Activated CD4-positive, alpha-beta memory T cell treated with anti-CD3 and anti-CD28 coated beads for 36 hours (primary cell): ENCODE results near the gene LMOD1. TPM values are rescaled to one million over a fixed set of nuclear protein-coding genes. Genes with fewer than 3 reads are reported as not detected.
"Not testable (repeated sequence)": the region's sequence is repeated elsewhere in the genome, so short reads cannot be mapped to it uniquely, and the experiment has no call there.

Source experiments
- CTCF ChIA-PET: fragments of 350-600 bp; sonication (Branson Sonifier 250); formaldehyde crosslinking; loops from one replicate; lab custom pipeline; 2021; ENCODE audit warnings: antibody characterized with exemption, inconsistent platforms; lab: Charles Lee
- POLR2A ChIA-PET: fragments of 350-600 bp; sonication (Branson Sonifier 250); formaldehyde crosslinking; loops from one replicate; lab custom pipeline; 2021; ENCODE audit warnings: antibody characterized with exemption; lab: Charles Lee
- DNase-seq: peaks from one replicate; pipeline ENCODE4 v3.0.0-alpha.2; 2020
- H3K27ac Mint-ChIP-seq: one replicate; pipeline ENCODE4 v1.8.0; 2021; ENCODE audit warnings: mixed read lengths
- H3K27me3 Mint-ChIP-seq: one replicate; pipeline ENCODE4 v1.8.0; 2021; ENCODE audit warnings: mixed read lengths
- H3K36me3 Mint-ChIP-seq: one replicate; pipeline ENCODE4 v1.8.0; 2021; ENCODE audit warnings: mixed read lengths
- H3K4me1 Mint-ChIP-seq: one replicate; pipeline ENCODE4 v1.8.0; 2021; ENCODE audit warnings: low read depth, mixed read lengths
- H3K4me3 Mint-ChIP-seq: one replicate; pipeline ENCODE4 v1.8.0; 2021; ENCODE audit warnings: mild to moderate bottlenecking, mixed read lengths
- H3K9me3 Mint-ChIP-seq: one replicate; pipeline ENCODE4 v1.8.0; 2021; ENCODE audit warnings: mixed read lengths
- intact Hi-C: fragments of 100-400 bp; cut with micrococcal nuclease; formaldehyde crosslinking; loops from one replicate; pipeline ENCODE4 v1.15.1; 2023
- total RNA-seq, 2 experiments: library from RNA; stranded (reverse); gene quantifications; one replicate each; pipeline ENCODE4 v1.2.3, GENCODE V29; 2021

The LMOD1 gene
- total RNA-seq, 2 experiments from 2014 or later, result not detected

DNA sequence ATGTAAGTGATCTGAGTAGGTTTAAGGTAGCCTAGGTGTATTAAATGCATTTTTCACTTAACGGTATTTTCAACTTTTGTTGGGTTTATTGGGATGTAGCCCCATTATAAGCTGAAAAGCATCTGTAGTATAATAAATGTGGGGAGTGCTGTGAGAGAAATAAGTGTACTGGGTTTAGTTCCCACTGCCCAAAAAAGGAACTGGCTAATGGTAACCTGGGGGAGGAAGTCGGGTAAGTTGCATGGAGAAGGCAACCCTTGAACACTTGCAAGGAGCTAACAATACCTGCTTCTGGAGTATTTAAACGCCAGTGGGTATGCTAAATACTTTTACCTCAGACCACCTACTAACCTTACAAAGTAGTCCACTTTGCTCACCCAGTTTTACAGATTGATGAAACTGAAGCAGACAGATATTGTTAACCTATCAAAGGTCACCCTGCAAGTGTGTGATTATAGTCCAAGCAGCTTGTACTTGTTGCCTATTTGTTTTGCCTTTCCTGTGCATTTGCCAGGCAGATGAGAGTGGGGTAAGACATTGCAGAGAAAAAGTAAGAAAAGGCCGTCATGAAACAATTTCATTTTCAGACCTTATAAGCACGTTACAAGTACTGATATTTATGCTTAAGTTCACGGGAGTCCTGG lies 65.3 kb downstream of the LMOD1 start:
- no peaks in the 10 kb centered on the region for H3K9me3 Mint-ChIP-seq
- CTCF ChIA-PET, result interaction anchor here (1.5 to 5.9 kb wide), 4 partner anchors 15 to 92 kb away, joined by 3 to 55 read pairs (median 6); partner anchors contain the start of gene IPO9

DNA sequence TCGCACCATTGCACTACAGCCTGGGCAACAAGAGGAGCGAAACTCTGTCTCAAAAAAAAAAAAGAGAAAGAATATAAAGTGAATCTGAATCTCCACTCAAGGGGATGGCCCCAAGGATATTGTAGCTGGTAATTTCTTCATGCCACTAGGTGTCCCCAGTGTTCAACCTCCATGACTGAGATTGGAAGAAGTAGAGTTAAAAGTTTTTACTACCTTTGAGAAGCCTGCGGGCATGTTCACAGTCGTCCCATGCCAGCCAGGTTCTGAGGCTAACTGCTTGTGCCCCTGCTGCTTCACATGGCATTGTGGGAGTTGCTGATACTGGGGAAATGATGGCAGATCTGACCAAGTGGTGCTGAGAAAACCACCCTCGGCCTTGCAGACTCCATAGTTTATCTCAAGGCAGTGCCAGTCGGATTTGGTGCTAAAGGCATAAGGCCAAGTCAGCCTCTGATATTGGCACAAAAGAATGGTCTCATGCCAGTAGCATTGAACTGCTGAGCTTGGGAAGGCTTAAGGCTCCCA lies 68.4 kb downstream of the LMOD1 start:
- intact Hi-C loops, result no loop called here
- H3K27ac Mint-ChIP-seq, result no peak overlapping the region
- peaks cover 19% of the 10 kb centered on the region for H3K36me3 Mint-ChIP-seq

More for the DNA sequence above, 65.3 kb downstream of the LMOD1 start:
- intact Hi-C loops, result no loop called here
- Mint-ChIP-seq H3K27ac (no peak overlapping the region), H3K4me3 (no peak overlapping the region), H3K36me3 (peaks cover 7% of the 10 kb centered on the region), H3K27me3 (no peaks in the 10 kb centered on the region), H3K4me1 (peaks cover 5% of the 10 kb centered on the region)
- POLR2A ChIA-PET, result interaction anchor here (0.7 kb wide), 1 partner anchor 32 kb away, joined by 3 read pairs; no protein-coding TSS in a partner anchor
- DNase-seq, result no peak

DNA sequence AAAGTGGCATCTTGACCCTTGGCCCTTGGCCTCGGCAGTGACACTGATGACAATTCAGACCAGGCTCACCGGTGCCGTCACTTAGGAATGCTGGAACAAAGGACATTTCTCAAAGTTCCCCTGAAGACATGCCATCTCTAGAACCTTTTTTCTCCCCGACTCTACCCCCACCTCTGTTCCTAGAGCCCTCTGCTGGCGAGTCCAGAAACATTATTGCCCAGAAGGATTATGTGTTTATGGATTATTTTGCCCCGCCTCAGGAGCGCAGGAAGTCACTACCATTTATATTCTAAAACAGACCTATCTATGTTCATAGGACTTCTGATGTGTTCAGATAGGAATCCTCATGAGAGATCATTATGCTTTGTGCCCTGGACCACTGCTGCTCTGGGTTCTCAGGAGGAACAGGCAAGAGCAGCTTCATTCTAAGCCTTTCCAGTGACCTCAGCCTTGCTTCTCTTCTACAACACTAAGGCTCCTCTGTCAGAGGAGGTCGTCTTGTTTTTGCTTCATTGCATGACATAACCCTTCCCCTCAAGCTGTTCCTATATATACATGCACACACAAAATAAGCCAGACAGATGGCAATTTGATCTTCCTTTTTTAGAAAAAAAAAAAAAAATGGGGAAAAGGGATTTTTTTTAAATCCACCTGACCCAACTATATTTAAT lies 70.1 kb downstream of the LMOD1 start:
- H3K27ac Mint-ChIP-seq, result no peak overlapping the region
- DNase-seq, result no peak
- no peaks in the 10 kb centered on the region for H3K27me3 Mint-ChIP-seq
- no peaks in the 10 kb centered on the region for H3K9me3 Mint-ChIP-seq
- POLR2A ChIA-PET, result no interaction called here
- no peaks in the 10 kb centered on the region for H3K4me1 Mint-ChIP-seq
- H3K36me3 Mint-ChIP-seq, result peaks cover 32% of the 10 kb centered on the region
- intact Hi-C loops, result no loop called here
- CTCF ChIA-PET, result interaction anchor here (0.9 kb wide), 1 partner anchor 109 kb away, joined by 4 read pairs; no protein-coding TSS in a partner anchor
- H3K4me3 Mint-ChIP-seq, result no peak overlapping the region

More for the DNA sequence above, 68.4 kb downstream of the LMOD1 start:
- H3K27me3 Mint-ChIP-seq, result no peaks in the 10 kb centered on the region
- no peak overlapping the region for H3K4me3 Mint-ChIP-seq
- no peaks in the 10 kb centered on the region for H3K9me3 Mint-ChIP-seq
- CTCF ChIA-PET, result interaction anchor here (0.6 to 2.1 kb wide), 16 partner anchors 9 to 240 kb away, joined by 3 to 27 read pairs (median 4); partner anchors contain the start of genes IPO9 and SHISA4
- no peaks in the 10 kb centered on the region for H3K4me1 Mint-ChIP-seq
- POLR2A ChIA-PET, result no interaction called here
- peak; percentile 17 for DNase-seq

DNA sequence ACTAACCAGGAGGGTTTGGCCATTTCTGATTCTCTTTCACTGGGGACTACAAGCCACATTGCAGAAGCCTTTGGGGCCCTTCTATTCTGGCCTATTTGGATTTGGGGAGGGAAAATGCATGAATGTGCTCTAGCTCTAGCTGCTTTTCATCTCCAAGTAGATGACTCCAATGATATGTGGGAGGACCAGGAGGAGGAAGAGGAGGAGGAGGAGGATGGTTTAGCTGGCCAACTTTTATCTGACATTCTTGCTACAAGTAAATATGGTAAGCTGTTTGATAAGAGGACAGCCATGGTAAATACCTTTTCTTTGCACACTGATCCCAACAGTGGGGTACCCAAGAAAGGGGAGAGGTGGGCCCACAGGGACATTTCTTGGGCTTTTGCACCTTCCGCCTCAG lies 71.7 kb downstream of the LMOD1 start:
- POLR2A ChIA-PET, result interaction anchor here (0.9 kb wide), 1 partner anchor 84 kb away, joined by 5 read pairs; no protein-coding TSS in a partner anchor
- Mint-ChIP-seq H3K36me3 (peaks cover 44% of the 10 kb centered on the region), H3K27ac (no peak overlapping the region), H3K4me1 (no peaks in the 10 kb centered on the region), H3K9me3 (no peaks in the 10 kb centered on the region), H3K4me3 (no peak overlapping the region), H3K27me3 (no peaks in the 10 kb centered on the region)
- CTCF ChIA-PET, result interaction anchor here (1.0 to 2.4 kb wide), 3 partner anchors 8 to 261 kb away, joined by 3 to 9 read pairs (median 3); no protein-coding TSS in a partner anchor
- DNase-seq, result no peak
- intact Hi-C loops, result no loop called here

DNA sequence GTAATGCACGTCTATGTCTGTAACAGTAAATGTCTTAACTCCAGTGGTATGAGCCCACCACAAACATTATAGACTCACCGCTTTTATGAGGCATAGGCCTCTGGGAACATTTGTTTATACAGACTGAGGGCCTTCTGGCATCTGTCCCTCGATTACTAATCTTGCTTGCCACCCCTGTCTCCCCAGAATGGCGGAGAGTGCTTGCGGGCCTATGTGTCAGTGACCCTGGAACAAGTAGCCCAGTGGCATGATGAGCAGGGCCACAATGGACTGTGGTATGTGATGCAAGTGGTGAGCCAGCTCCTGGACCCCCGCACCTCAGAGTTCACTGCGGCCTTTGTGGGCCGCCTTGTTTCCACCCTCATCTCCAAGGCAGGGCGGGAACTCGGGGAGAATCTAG lies 76.0 kb downstream of the LMOD1 start:
- H3K36me3 Mint-ChIP-seq, result peaks cover 56% of the 10 kb centered on the region
- ChIA-PET CTCF (interaction anchor here (1.8 kb wide), 1 partner anchor 26 kb away, joined by 5 read pairs; no protein-coding TSS in a partner anchor), POLR2A (no interaction called here)
- no peaks in the 10 kb centered on the region for H3K4me1 Mint-ChIP-seq
- H3K9me3 Mint-ChIP-seq, result no peaks in the 10 kb centered on the region
- no peak overlapping the region for H3K4me3 Mint-ChIP-seq
- no peaks in the 10 kb centered on the region for H3K27me3 Mint-ChIP-seq
- no peak overlapping the region for H3K27ac Mint-ChIP-seq
- no peak for DNase-seq
- intact Hi-C loops, result no loop called here

DNA sequence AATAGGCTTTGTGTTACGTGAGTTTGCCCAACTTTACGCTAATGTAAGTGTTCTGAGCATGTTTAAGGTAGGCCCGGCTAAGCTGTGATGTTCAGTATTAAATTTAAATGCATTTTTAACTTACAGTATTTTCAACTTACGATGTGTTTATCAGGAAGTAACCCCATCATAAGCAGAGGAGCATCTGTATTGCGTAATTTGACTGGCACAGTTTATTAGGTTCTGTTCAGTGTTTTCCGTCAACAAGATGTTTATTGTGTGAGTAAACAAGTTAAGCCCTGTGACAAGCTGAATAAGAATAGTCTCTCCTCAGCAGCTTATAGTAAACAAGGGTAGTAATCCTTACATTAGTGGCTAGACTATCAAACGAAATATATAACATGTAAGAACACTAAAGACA lies 84.9 kb downstream of the LMOD1 start:
- Mint-ChIP-seq H3K36me3 (peaks cover 40% of the 10 kb centered on the region), H3K27me3 (no peaks in the 10 kb centered on the region), H3K4me3 (no peak overlapping the region), H3K27ac (no peak overlapping the region), H3K4me1 (no peaks in the 10 kb centered on the region), H3K9me3 (no peaks in the 10 kb centered on the region)
- ChIA-PET POLR2A (no interaction called here), CTCF (no interaction called here)
- DNase-seq, result no peak
- intact Hi-C loops, result no loop called here

DNA sequence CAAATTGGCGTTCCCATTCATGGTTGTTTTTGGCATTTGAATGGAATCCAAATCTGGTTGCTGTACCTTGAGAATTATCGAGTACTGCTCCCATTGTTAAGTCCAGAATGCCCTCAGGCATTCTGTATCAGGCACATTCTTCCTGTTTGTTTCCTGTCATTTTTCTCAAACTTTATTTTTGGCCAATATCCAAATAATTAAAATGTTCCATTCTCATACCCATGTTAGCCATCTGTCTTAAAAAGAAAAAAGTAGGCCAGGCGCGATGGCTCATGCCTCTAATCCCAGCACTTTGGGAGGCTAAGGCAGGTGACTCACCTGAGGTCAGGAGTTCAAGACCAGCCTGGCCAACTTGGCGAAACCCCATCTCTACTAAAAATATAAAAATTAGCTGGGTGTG lies 86.9 kb downstream of the LMOD1 start:
- Mint-ChIP-seq H3K27ac (no peak overlapping the region), H3K9me3 (no peaks in the 10 kb centered on the region), H3K27me3 (no peaks in the 10 kb centered on the region), H3K4me3 (no peak overlapping the region), H3K36me3 (peaks cover 54% of the 10 kb centered on the region), H3K4me1 (no peaks in the 10 kb centered on the region)
- intact Hi-C loops, result no loop called here
- POLR2A ChIA-PET, result no interaction called here
- DNase-seq, result no peak
- CTCF ChIA-PET, result interaction anchor here (1.1 kb wide), 1 partner anchor 30 kb away, joined by 3 read pairs; the partner anchor contains the start of gene IPO9

DNA sequence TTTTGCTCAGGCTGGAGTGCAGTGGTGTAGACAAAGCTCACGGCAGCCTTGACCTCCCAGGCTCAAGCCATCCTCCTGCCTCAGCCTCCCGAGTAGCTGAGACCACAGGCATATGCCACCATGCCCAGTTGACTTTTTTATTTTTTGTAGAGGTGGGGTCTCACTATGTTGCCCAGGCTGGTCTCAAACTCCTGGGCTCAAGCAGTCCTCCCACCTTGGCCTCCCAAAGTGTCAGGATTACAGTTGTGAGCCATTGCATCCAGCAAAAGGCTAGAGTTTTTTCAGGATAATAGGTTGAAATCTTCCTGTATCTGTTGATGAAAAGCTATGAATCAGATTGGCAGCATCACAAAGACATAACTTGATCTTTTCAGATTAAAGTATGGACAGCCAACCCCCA lies 89.6 kb downstream of the LMOD1 start:
- CTCF ChIA-PET, POLR2A ChIA-PET, DNase-seq, H3K4me1 Mint-ChIP-seq, H3K27ac Mint-ChIP-seq, intact Hi-C loops, H3K9me3 Mint-ChIP-seq, H3K4me3 Mint-ChIP-seq, H3K27me3 Mint-ChIP-seq: not testable (repeated sequence)
- peaks cover 59% of the 10 kb centered on the region for H3K36me3 Mint-ChIP-seq

DNA sequence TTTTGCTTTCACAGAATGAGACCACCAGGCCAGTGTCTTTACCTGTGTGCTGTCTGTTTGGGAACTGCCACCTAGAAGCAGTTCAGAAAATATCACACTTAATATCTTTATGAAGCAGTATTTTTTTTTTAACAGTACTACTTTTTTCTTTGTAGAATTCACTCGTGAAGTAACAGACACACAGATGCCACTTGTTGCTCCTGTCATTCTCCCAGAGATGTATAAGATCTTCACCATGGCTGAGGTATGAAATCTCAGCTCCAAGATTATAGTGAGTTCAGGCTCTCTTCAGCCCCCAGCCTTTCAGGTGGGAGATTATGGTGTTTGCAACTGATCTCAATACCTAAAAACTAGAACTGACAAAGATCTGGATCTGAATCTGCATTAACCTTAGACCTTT lies 94.4 kb downstream of the LMOD1 start:
- no peaks in the 10 kb centered on the region for H3K27me3 Mint-ChIP-seq
- no peak overlapping the region for H3K27ac Mint-ChIP-seq
- ChIA-PET CTCF (no interaction called here), POLR2A (no interaction called here)
- intact Hi-C loops, result no loop called here
- peaks cover 5% of the 10 kb centered on the region for H3K4me1 Mint-ChIP-seq
- H3K9me3 Mint-ChIP-seq, result no peaks in the 10 kb centered on the region
- peaks cover 62% of the 10 kb centered on the region for H3K36me3 Mint-ChIP-seq
- no peak for DNase-seq
- no peak overlapping the region for H3K4me3 Mint-ChIP-seq

DNA sequence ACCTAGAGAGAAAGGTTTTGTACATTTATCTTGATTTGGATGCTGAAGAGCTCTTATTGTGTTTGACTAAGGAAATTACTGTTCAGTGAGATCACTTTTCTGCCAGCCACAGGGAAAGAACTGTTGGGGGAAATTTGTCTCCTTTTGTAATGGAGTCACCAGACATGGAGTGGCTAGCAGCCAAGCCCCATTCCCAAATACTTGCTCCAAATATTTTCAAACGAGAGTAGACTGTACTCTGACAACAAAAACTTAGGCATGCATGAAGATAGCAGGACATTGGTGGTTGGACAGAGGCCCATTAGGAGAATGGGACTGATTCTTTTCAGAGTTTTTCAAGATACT lies 96.3 kb downstream of the LMOD1 start:
- Mint-ChIP-seq H3K36me3 (peaks cover 48% of the 10 kb centered on the region), H3K27ac (no peak overlapping the region), H3K9me3 (no peaks in the 10 kb centered on the region), H3K4me3 (no peak overlapping the region), H3K4me1 (peaks cover 14% of the 10 kb centered on the region), H3K27me3 (no peaks in the 10 kb centered on the region)
- ChIA-PET CTCF (interaction anchor here (1.9 kb wide), 1 partner anchor 46 kb away, joined by 5 read pairs; no protein-coding TSS in a partner anchor), POLR2A (no interaction called here)
- DNase-seq, result no peak
- intact Hi-C loops, result no loop called here

DNA sequence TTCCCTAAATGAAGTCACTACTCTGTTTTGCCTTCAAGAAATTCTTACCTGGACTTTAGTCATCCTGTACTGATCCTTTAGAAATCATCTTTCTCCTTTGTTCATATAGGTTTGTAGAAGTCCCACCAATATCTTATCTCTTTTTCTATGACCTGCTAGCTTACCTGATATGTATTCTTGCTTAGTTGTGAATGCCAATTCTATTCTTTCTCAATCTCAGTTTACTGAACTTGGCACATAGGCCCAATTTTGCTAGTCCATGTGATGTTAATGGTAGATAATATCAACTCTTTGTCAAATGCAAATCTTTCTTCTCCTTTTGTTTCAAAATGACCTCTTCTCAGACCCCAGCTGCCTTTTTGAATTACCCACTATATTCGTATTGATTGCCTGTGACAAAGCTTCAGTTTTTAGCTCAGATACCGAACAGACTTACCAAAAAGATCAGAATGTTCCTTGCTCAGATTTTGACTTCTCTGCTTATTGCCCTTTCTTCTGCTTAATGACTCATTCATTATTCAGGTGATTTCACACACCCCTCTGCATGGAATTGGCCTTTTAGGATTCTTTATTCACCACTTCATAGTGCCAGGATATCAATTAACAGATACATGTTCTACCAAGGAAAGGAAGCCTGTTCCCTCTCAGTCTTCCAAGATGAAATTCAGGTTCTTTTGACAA lies 96.8 kb downstream of the LMOD1 start:
- ChIA-PET POLR2A (interaction anchor here (1.4 kb wide), 1 partner anchor 31 kb away, joined by 3 read pairs; no protein-coding TSS in a partner anchor), CTCF (interaction anchor here (1.8 to 1.9 kb wide), 2 partner anchors 9 to 46 kb away, joined by 4 to 5 read pairs; no protein-coding TSS in a partner anchor)
- Mint-ChIP-seq H3K9me3 (no peaks in the 10 kb centered on the region), H3K4me1 (peaks cover 16% of the 10 kb centered on the region), H3K4me3 (no peak overlapping the region), H3K27me3 (no peaks in the 10 kb centered on the region), H3K27ac (no peak overlapping the region), H3K36me3 (peaks cover 43% of the 10 kb centered on the region)
- no peak for DNase-seq
- intact Hi-C loops, result no loop called here
